Stimulated activated effector memory CD8-positive, alpha-beta T cell treated with anti-CD3 and anti-CD28 coated beads, Interleukin-12 subunit alpha, Interleukin-12 subunit beta, amount 100 ng/mL, for 72 hours (primary cell): Measurements from ENCODE around the gene SIDT1.
"Not testable (repeated sequence)": the region's sequence is repeated elsewhere in the genome, so short reads cannot be mapped to it uniquely, and the experiment has no call there.

Source experiments
- ATAC-seq: fragments of 150-1000 bp; cut with Tn5 transposase; 2 replicates; pipeline ENCODE4 v1.10.0; 2021
- DNase-seq, 2 donors: peaks; one replicate each; pipeline ENCODE4 v3.0.0; 2021 to 2022; ENCODE audit warnings: low spot score in 2 of 2
- H3K27ac Mint-ChIP-seq: one replicate; pipeline ENCODE4 v1.8.0; 2022; ENCODE audit warnings: mild to moderate bottlenecking, mixed read lengths
- H3K36me3 Mint-ChIP-seq: one replicate; pipeline ENCODE4 v1.8.0; 2022; ENCODE audit warnings: mild to moderate bottlenecking, mixed read lengths
- H3K4me1 Mint-ChIP-seq: one replicate; pipeline ENCODE4 v1.8.0; 2022; ENCODE audit warnings: mixed read lengths
- H3K4me3 Mint-ChIP-seq: one replicate; pipeline ENCODE4 v1.8.0; 2022; ENCODE audit warnings: mild to moderate bottlenecking, mixed read lengths
- H3K9me3 Mint-ChIP-seq: one replicate; pipeline ENCODE4 v1.8.0; 2022; ENCODE audit warnings: mixed read lengths

The SIDT1 gene

DNA sequence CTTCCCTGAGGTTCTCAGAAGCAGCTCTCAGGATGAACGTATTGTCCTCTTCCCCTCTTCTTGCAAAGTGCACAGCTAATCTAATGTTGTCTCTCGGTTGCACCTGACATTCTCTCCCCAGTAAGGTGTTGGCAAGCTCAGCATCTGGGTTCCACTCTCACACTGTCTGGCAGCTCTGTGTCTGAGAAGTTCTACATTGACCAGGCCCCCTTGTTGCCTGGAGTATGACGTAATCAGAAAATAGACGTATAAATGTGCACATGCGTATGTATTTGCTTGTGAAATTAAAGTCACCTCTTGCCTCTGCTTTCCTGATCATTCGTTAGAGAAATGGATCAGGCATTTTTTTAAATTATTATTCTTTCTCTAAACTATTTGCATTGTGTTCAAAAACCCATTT, 96.4 kb downstream of the SIDT1 start:
- H3K36me3 Mint-ChIP-seq: peaks cover 49% of the 10 kb centered on the region
- DNase-seq (no peak), ATAC-seq (no peak)
- no peaks in the 10 kb centered on the region for H3K4me1 Mint-ChIP-seq
- H3K9me3 Mint-ChIP-seq: no peaks in the 10 kb centered on the region
- H3K27ac Mint-ChIP-seq: peak overlapping the region; percentile 29
- no peak overlapping the region for H3K4me3 Mint-ChIP-seq

GRCh38 chr3:113629584-113630421, 97.4 kb downstream of the SIDT1 start:
- Mint-ChIP-seq H3K9me3 (no peaks in the 10 kb centered on the region), H3K36me3 (peaks cover 39% of the 10 kb centered on the region), H3K27ac (no peak overlapping the region), H3K4me3 (no peak overlapping the region), H3K4me1 (no peaks in the 10 kb centered on the region)
- ATAC-seq (no peak), DNase-seq (no peak)

DNA sequence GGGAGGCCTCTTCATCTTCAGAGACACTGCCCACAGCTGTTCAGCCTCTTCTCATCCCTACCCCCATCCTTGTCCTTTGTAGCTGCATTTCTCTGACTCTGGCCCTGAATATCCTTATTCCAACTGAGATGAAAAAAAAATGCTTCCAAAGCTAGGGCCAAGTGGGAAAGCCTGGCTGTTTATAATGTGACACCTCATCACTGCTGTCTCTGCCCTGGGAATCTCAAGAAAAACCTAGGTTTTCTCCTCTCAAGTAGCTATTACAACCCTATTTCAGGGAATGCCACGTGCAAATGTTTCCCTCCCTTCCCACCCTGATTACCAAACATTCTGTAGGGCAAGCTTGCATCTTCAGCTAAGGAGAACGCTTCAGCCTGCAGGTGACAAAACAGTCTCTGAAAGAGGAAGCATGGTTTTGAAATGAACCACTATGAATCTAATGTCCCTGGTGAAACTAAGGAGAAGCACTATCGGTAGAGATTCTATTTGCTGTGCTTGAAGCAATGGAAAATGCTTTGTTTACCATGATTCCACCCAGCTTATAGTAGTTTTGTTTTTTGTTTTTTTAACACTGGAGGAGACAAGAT, 98.7 kb downstream of the SIDT1 start:
- peaks cover 26% of the 10 kb centered on the region for H3K36me3 Mint-ChIP-seq
- no peaks in the 10 kb centered on the region for H3K4me1 Mint-ChIP-seq
- H3K27ac Mint-ChIP-seq: peak overlapping the region; percentile 78
- no peak overlapping the region for H3K4me3 Mint-ChIP-seq
- H3K9me3 Mint-ChIP-seq: no peaks in the 10 kb centered on the region
- no peak for ATAC-seq
- no peak for DNase-seq

GRCh38 chr3:113631573-113631972, 99.2 kb downstream of the SIDT1 start:
- Mint-ChIP-seq H3K4me3 (no peak overlapping the region), H3K4me1 (no peaks in the 10 kb centered on the region), H3K9me3 (no peaks in the 10 kb centered on the region), H3K36me3 (peaks cover 21% of the 10 kb centered on the region), H3K27ac (peak overlapping the region; percentile 78)
- no peak for ATAC-seq
- DNase-seq: no peak

DNA sequence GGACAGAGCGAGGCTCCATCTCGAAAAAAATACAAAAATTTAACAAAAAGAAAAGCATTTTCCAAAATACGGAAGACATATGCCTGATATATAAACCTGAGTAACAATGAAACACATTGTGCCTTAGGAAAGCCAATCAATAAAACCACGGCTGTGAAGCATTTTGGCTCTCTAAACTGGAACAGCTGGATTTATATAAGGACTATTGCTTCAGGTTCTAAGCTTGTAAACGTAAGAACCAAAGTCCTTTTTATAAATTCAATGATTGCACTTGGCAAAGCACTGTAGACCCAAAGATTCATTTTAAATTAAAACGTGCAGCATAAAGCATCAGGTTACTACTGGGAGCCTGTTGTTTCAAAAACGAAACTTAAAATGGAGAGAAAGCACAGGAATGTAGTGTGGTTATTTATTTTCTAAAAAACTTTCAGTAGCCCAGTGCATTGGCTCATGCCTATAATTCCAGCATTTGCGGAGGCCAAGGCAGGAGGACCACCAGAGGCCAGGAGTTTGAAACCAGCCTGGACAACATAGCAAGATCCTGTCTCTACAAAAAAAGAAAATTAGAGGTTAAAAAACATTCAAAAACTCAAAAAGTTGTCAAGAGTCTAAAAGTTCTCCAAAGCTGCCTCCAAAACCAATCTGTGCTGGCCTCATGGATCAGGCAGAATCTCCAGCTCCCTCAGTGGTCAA, 102.6 kb downstream of the SIDT1 start:
- Mint-ChIP-seq H3K9me3 (no peaks in the 10 kb centered on the region), H3K27ac (no peak overlapping the region), H3K4me1 (no peaks in the 10 kb centered on the region), H3K36me3 (no peaks in the 10 kb centered on the region), H3K4me3 (no peak overlapping the region)
- DNase-seq: no peak
- no peak for ATAC-seq

DNA sequence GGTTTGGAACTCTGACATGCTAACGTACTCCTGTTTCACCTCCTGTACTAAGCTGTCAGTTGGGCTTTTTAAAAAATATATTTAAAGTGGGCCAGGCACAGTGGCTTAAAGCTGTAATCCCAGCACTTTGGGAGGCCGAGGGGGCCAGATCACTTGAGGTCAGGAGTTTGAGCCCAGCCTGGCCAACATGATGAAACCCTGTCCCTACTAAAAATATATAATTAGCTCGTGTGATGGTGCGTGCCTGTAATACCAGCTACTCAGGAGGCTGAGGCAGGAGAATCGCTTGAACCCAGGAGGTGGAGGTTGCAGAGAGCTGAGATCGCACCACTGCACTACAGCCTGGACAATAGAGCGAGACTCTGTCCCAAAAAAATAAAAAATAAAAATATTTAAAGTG, 103.7 kb downstream of the SIDT1 start:
- H3K9me3 Mint-ChIP-seq, ATAC-seq, H3K36me3 Mint-ChIP-seq, H3K4me3 Mint-ChIP-seq, DNase-seq, H3K4me1 Mint-ChIP-seq, H3K27ac Mint-ChIP-seq: not testable (repeated sequence)

GRCh38 chr3:113637756-113638155, 105.4 kb downstream of the SIDT1 start:
- ATAC-seq: no peak
- Mint-ChIP-seq H3K9me3 (no peaks in the 10 kb centered on the region), H3K27ac (no peak overlapping the region)

DNA sequence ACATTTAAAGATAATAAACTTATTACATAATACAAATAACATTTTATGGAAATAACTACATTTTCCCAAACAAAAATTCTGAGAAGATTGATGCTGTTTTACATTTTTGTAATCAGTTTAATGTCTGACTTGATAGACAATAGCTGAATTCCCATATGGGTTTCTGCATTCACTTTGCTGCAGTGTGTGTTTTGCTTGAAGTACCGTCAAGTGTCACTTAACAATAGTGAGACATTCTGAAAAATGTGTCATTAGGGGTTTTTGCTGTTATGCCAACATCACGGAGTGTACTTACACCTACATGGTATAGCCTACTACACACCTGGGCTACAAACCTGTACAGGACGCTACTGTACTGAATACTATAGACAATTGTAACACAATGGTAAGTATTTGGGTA, 106.6 kb downstream of the SIDT1 start:
- peaks cover 2% of the 10 kb centered on the region for H3K9me3 Mint-ChIP-seq
- DNase-seq: no peak
- ATAC-seq: no peak
- no peak overlapping the region for H3K27ac Mint-ChIP-seq
- no peak overlapping the region for H3K4me3 Mint-ChIP-seq
- H3K36me3 Mint-ChIP-seq: no peaks in the 10 kb centered on the region
- H3K4me1 Mint-ChIP-seq: no peaks in the 10 kb centered on the region

More at GRCh38 chr3:113637756-113638155, 105.4 kb downstream of the SIDT1 start:
- H3K36me3 Mint-ChIP-seq: no peaks in the 10 kb centered on the region
- no peak for DNase-seq
- H3K4me3 Mint-ChIP-seq: no peak overlapping the region
- no peaks in the 10 kb centered on the region for H3K4me1 Mint-ChIP-seq

DNA sequence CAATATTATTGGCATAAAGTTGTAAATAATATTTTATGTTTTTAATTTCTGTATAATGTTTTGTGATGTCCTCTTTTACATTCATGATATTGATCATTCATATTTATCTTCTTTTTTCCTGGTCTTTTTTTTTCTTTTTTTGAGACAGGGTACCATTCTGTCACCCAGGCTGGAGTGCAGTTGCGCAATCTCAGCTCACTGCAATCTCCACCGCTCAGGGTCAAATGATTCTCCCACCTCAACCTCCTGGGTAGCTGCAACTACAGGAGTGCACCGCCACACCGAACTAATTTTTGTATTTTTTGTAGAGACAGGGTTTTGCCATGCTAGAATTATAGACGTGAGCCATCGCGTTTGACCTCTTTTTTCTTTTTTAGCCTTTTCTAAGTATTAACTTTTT, 111.2 kb downstream of the SIDT1 start:
- H3K4me1 Mint-ChIP-seq: no peaks in the 10 kb centered on the region
- H3K9me3 Mint-ChIP-seq: peaks cover 22% of the 10 kb centered on the region
- ATAC-seq: no peak
- H3K4me3 Mint-ChIP-seq: no peak overlapping the region
- no peak for DNase-seq
- no peak overlapping the region for H3K27ac Mint-ChIP-seq
- H3K36me3 Mint-ChIP-seq: no peaks in the 10 kb centered on the region

- H3K4me3 Mint-ChIP-seq: no peak overlapping the region
- ATAC-seq: no peak
- H3K27ac Mint-ChIP-seq: no peak overlapping the region
- H3K9me3 Mint-ChIP-seq: peaks cover 22% of the 10 kb centered on the region
- no peak for DNase-seq
- no peaks in the 10 kb centered on the region for H3K4me1 Mint-ChIP-seq
- H3K36me3 Mint-ChIP-seq: peaks cover 6% of the 10 kb centered on the region
Observed at GRCh38 chr3:113648524-113648923, 116.2 kb downstream of the SIDT1 start.

- Mint-ChIP-seq H3K36me3 (peaks cover 6% of the 10 kb centered on the region), H3K27ac (no peak overlapping the region), H3K4me3 (no peak overlapping the region), H3K9me3 (peaks cover 17% of the 10 kb centered on the region), H3K4me1 (no peaks in the 10 kb centered on the region)
- no peak for ATAC-seq
- DNase-seq: no peak
Observed at GRCh38 chr3:113649174-113649845, 117.0 kb downstream of the SIDT1 start.

DNA sequence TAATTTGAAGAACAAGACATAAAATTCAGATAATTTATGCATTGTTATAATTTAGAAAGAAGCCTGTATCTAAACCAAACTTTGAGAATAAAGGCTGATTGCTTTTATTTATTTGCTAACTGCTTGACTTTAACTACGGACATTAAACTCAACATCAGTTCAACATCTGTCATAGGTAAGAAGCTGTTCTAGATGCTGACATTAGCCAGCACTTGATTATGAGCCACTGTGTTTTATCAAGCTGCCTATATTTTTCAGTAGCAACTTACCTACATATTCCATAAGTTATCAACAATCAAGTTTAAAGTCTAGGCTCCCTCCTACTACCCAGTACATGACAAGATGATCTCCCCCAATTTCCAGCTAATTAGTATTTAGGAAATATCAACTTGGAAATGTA, 122.0 kb downstream of the SIDT1 start:
- Mint-ChIP-seq H3K27ac (no peak overlapping the region), H3K4me1 (peaks cover 13% of the 10 kb centered on the region), H3K36me3 (peaks cover 9% of the 10 kb centered on the region), H3K9me3 (no peaks in the 10 kb centered on the region), H3K4me3 (no peak overlapping the region)
- no peak for ATAC-seq
- DNase-seq: no peak

DNA sequence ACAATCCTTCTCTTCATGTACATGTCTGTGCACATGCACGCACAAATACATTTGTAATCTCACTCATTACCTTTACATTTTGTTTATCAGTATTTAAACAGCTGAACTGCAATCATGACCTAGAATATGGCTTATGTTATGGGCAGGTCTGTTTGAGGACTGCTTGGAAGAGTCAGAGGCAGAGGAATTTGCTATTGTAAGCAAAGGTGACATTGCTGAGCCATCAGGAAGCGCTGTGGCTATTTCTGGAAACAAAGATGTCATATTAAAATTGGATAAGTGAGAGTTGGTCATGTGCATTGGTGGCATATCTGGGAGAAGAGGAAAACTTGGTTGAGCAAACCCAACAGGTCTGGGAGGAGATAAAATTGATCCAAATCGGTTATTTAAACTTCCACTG, 122.5 kb downstream of the SIDT1 start:
- Mint-ChIP-seq H3K27ac (no peak overlapping the region), H3K4me1 (peaks cover 13% of the 10 kb centered on the region), H3K4me3 (no peak overlapping the region), H3K36me3 (peaks cover 14% of the 10 kb centered on the region), H3K9me3 (no peaks in the 10 kb centered on the region)
- DNase-seq (no peak), ATAC-seq (no peak)

- DNase-seq (no peak), ATAC-seq (no peak)
- H3K27ac Mint-ChIP-seq: no peak overlapping the region
- peaks cover 13% of the 10 kb centered on the region for H3K4me1 Mint-ChIP-seq
- H3K4me3 Mint-ChIP-seq: no peak overlapping the region
- H3K9me3 Mint-ChIP-seq: no peaks in the 10 kb centered on the region
- peaks cover 36% of the 10 kb centered on the region for H3K36me3 Mint-ChIP-seq
Observed at GRCh38 chr3:113658107-113658506, 125.8 kb downstream of the SIDT1 start.

DNA sequence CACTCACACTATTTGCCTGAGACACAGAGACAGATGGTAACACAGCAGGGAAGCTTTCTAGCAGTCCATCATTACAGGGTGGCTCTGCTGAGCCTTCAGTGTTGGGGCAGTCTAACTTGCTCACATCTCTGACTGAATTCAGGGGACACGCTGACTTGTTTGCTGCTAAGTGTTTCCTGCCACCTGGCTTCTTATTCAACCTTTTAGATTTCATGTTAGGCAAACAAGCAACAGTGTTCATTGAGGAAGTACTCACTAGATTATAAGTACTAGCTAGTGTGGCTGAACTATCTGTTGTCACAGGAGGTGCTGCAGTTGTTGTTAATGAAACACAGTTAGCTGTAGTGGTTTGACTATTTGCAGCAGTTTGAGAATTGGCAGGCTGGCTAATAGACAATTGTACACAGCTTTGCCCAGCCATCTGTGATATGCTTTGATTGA, 126.8 kb downstream of the SIDT1 start:
- no peak overlapping the region for H3K27ac Mint-ChIP-seq
- no peak overlapping the region for H3K4me3 Mint-ChIP-seq
- no peak for ATAC-seq
- no peak for DNase-seq
- peaks cover 44% of the 10 kb centered on the region for H3K36me3 Mint-ChIP-seq
- no peaks in the 10 kb centered on the region for H3K9me3 Mint-ChIP-seq
- peaks cover 13% of the 10 kb centered on the region for H3K4me1 Mint-ChIP-seq
